MM.1S (cell line): Measurements from ENCODE around the gene TRAP1.
A peak's percentile ranks its signal among the peaks of the same experiment; 100 is the strongest.

Source experiments
- DNase-seq: peaks from one replicate; pipeline ENCODE4 v3.0.0-alpha.2; 2015
- H2AFZ ChIP-seq: fragments of 300-600 bp; sonication (generic); 2 replicates; pipeline ENCODE4 v1.6.0; 2016; ENCODE audit warnings: antibody characterized with exemption, low read length
- H3F3A ChIP-seq: fragments of 300-600 bp; sonication (generic); 2 replicates; pipeline ENCODE4 v1.6.1; 2016; ENCODE audit warnings: mild to moderate bottlenecking, antibody characterized with exemption, low read length, moderate library complexity, mixed read lengths; ENCODE audit not compliant: insufficient read depth
- H3K27ac ChIP-seq: fragments of 300-600 bp; sonication (generic); 2 replicates; pipeline ENCODE4 v1.5.1; 2016; ENCODE audit warnings: mild to moderate bottlenecking, low read length
- H3K27me3 ChIP-seq: fragments of 300-600 bp; sonication (generic); replicated peaks from 2 replicates; pipeline ENCODE4 v1.6.0; 2016; ENCODE audit warnings: low read length; ENCODE audit not compliant: insufficient read depth
- H3K36me3 ChIP-seq: fragments of 300-600 bp; sonication (generic); replicated peaks from 2 replicates; pipeline ENCODE4 v1.6.1; 2016; ENCODE audit warnings: mild to moderate bottlenecking, low read length, mixed read lengths; ENCODE audit not compliant: insufficient read depth
- H3K4me1 ChIP-seq: fragments of 300-600 bp; sonication (generic); 2 replicates; pipeline ENCODE4 v1.6.1; 2016; ENCODE audit warnings: low read length, mixed read lengths
- H3K4me2 ChIP-seq: fragments of 300-600 bp; sonication (generic); 2 replicates; pipeline ENCODE4 v1.6.0; 2016; ENCODE audit warnings: low read depth, low read length
- H3K4me3 ChIP-seq: fragments of 300-600 bp; sonication (generic); 2 replicates; pipeline ENCODE4 v1.5.1; 2016; ENCODE audit warnings: low read length, mixed read lengths
- H3K79me2 ChIP-seq: fragments of 300-600 bp; sonication (generic); 2 replicates; pipeline ENCODE4 v1.6.1; 2016; ENCODE audit warnings: mixed run types, low read length, mixed read lengths
- H3K9ac ChIP-seq: fragments of 300-600 bp; sonication (generic); 2 replicates; pipeline ENCODE4 v1.6.1; 2016; ENCODE audit warnings: low read length, mixed read lengths
- H3K9me2 ChIP-seq: fragments of 300-600 bp; sonication (generic); replicated peaks from 2 replicates; pipeline ENCODE4 v1.6.1; 2016; ENCODE audit warnings: mild to moderate bottlenecking, low read length, mixed read lengths; ENCODE audit not compliant: insufficient read depth
- H3K9me3 ChIP-seq: fragments of 300-600 bp; sonication (generic); replicated peaks from 2 replicates; pipeline ENCODE4 v1.6.1; 2016; ENCODE audit warnings: mild to moderate bottlenecking, low read length, mixed read lengths; ENCODE audit not compliant: insufficient read depth
- H4K20me1 ChIP-seq: fragments of 300-600 bp; sonication (generic); 2 replicates; pipeline ENCODE4 v1.6.1; 2016; ENCODE audit warnings: mild to moderate bottlenecking, low read length, moderate library complexity, mixed read lengths; ENCODE audit not compliant: insufficient read depth
- EZH2 ChIP-seq: fragments of 300-600 bp; sonication (generic); optimal IDR thresholded peaks from 2 replicates; pipeline ENCODE3; 2017; ENCODE audit warnings: low read depth, mild to moderate bottlenecking, antibody characterized with exemption, low read length, mixed read lengths
- EZH2phosphoT487 ChIP-seq: fragments of 300-600 bp; sonication (generic); IDR thresholded peaks from 2 replicates; pipeline ENCODE4 v1.6.1; 2018; ENCODE audit warnings: antibody characterized with exemption, low read length
- TF ChIP-seq, protein P1 (sequence below): fragments of 300-600 bp; sonication (generic); IDR thresholded peaks from 2 replicates; pipeline ENCODE4 v1.5.1; 2016; ENCODE audit warnings: antibody characterized with exemption, low read length, mixed read lengths

Gene TRAP1

DNA sequence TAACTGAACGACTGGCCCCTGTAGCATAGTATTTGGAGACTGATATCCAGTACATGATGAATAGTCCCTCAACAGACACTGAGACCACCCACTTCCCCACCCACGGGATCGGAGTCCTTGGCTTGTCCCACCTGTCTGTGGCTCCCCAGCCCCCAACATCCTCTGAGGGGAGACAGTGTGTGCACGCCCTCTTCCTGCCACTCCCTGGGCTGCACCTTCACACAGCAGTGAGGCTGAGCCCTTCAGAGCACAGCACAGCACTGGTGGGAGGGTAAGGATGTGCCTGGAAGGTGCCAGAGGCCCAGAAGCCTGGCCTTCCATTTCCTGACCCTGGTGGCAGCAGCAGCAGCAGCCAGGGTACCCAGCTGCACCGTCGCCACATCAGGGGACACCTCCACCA is 51.8 kb downstream of the TRAP1 start:
- H4K20me1 ChIP-seq = no peaks in the 10 kb centered on the region
- H3K4me3 ChIP-seq = no peak overlapping the region
- no peaks in the 10 kb centered on the region for H3K4me1 ChIP-seq
- no peaks in the 10 kb centered on the region for H3K9me2 ChIP-seq
- no peak overlapping the region for H3K9ac ChIP-seq
- H3K36me3 ChIP-seq = no peaks in the 10 kb centered on the region
- no peak for DNase-seq
- no peak overlapping the region for H2AFZ ChIP-seq
- no peaks in the 10 kb centered on the region for H3K9me3 ChIP-seq
- H3K27me3 ChIP-seq = no peaks in the 10 kb centered on the region
- no peaks in the 10 kb centered on the region for H3K79me2 ChIP-seq
- H3K27ac ChIP-seq = no peak overlapping the region
- TF ChIP-seq EZH2phosphoT487 (no peak), EZH2 (no peak)
- TF ChIP-seq, protein P1, sequence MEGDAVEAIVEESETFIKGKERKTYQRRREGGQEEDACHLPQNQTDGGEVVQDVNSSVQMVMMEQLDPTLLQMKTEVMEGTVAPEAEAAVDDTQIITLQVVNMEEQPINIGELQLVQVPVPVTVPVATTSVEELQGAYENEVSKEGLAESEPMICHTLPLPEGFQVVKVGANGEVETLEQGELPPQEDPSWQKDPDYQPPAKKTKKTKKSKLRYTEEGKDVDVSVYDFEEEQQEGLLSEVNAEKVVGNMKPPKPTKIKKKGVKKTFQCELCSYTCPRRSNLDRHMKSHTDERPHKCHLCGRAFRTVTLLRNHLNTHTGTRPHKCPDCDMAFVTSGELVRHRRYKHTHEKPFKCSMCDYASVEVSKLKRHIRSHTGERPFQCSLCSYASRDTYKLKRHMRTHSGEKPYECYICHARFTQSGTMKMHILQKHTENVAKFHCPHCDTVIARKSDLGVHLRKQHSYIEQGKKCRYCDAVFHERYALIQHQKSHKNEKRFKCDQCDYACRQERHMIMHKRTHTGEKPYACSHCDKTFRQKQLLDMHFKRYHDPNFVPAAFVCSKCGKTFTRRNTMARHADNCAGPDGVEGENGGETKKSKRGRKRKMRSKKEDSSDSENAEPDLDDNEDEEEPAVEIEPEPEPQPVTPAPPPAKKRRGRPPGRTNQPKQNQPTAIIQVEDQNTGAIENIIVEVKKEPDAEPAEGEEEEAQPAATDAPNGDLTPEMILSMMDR = 0 out of 2 replicates have a peak, but pooled peaks have one; percentile 2
- no peaks in the 10 kb centered on the region for H3F3A ChIP-seq
- H3K4me2 ChIP-seq = no peak overlapping the region

DNA sequence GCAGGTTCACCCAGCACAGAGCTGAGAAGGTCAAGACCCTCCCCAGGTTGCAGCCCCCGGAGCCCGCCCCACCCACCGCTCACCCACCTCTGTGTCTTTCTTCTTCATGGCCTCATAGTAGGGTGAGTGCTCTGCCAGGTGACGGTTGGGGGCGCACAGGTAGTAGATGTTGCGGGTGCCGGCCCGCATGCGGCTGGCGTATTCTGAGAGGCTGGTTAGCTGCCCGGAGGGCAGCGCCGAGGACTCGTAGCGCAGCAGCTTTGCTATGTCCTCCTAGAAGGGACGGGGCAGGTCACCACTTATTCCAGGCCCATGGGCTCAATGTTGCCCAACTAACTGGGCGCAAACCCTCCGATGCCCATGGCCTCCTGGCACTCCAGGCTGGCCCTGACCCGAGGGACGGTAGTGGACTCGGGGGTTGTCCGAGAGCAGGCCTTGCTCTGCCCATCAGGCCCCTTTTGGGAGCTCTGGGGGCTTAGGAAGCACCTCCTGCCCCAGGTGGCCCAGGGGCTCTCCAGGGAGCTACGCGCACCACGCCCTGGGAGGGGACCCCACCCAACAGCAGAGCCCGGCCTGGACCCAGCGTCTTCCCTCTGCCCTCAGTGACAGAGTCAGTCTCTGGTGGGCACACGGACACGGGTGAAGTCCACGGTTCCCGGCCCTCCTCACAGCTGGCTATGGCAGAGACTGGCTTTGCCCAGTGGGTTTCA is 53.0 kb downstream of the TRAP1 start:
- H3K79me2 ChIP-seq = no peaks in the 10 kb centered on the region
- H4K20me1 ChIP-seq = no peaks in the 10 kb centered on the region
- no peaks in the 10 kb centered on the region for H3K27me3 ChIP-seq
- no peak overlapping the region for H3K4me2 ChIP-seq
- no peaks in the 10 kb centered on the region for H3K4me1 ChIP-seq
- no peak for DNase-seq
- TF ChIP-seq, protein P1 = no peak
- no peak for TF ChIP-seq EZH2phosphoT487
- no peak for TF ChIP-seq EZH2
- H3F3A ChIP-seq = no peaks in the 10 kb centered on the region
- no peak overlapping the region for H2AFZ ChIP-seq
- no peaks in the 10 kb centered on the region for H3K9me3 ChIP-seq
- no peaks in the 10 kb centered on the region for H3K9me2 ChIP-seq
- no peak overlapping the region for H3K9ac ChIP-seq
- no peaks in the 10 kb centered on the region; the same call in 1 of the 2 replicates for H3K36me3 ChIP-seq
- no peak overlapping the region for H3K4me3 ChIP-seq
- no peak overlapping the region for H3K27ac ChIP-seq

DNA sequence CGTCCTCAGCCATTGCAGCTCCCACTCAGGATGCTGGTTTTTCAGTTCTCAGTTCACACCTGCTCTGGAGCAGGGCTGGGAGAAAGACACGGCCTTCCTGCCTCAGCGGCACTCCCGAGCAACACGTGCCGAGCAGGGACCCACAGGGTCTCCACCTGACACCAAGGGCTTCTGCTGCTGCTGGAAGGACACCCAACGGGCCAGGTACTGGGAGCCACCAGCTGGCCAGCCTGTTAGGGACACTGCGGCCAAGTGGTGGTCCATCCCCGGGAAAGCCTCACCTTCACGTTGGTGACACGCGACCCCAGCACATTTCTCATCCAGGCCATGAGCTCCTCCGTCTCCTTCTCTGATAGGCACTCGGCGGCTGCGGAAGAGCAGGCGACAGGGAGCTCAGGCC is 54.7 kb downstream of the TRAP1 start:
- no peak overlapping the region for H3K4me2 ChIP-seq
- no peaks in the 10 kb centered on the region for H3K79me2 ChIP-seq
- no peak overlapping the region for H3K27ac ChIP-seq
- no peaks in the 10 kb centered on the region for H4K20me1 ChIP-seq
- H3K36me3 ChIP-seq = no peaks in the 10 kb centered on the region; the same call in 1 of the 2 replicates
- no peaks in the 10 kb centered on the region for H3K9me3 ChIP-seq
- H3K4me1 ChIP-seq = no peaks in the 10 kb centered on the region
- TF ChIP-seq EZH2 (no peak), EZH2phosphoT487 (no peak)
- TF ChIP-seq, protein P1 = no peak
- no peak overlapping the region for H3K4me3 ChIP-seq
- no peaks in the 10 kb centered on the region for H3K27me3 ChIP-seq
- H3F3A ChIP-seq = no peaks in the 10 kb centered on the region
- DNase-seq = no peak
- H3K9ac ChIP-seq = no peak overlapping the region
- H3K9me2 ChIP-seq = no peaks in the 10 kb centered on the region
- H2AFZ ChIP-seq = no peak overlapping the region
